K562 (cell line): ENCODE measurements around the gene ZNF213. TPM values are rescaled to one million over a fixed set of nuclear protein-coding genes. Genes with fewer than 3 reads are reported as not detected.

Source experiments
- ADNP ChIP-seq: fragments of 200-800 bp; sonication (Bioruptor generic); IDR thresholded peaks from 2 replicates; pipeline ENCODE4 v1.6.1; 2016; ENCODE audit warnings: missing genetic modification characterization, missing compliant biosample characterization
- BCOR ChIP-seq: fragments of 450-650 bp; IDR thresholded peaks from 2 replicates; pipeline ENCODE4 v1.6.1; 2016
- BMI1 ChIP-seq: fragments of 150-350 bp; IDR thresholded peaks from 2 replicates; pipeline ENCODE4 v1.6.1; 2014; ENCODE audit warnings: low read length
- CXXC5 ChIP-seq: fragments of 250-450 bp; sonication (Bioruptor Pico); IDR thresholded peaks from 2 replicates; pipeline ENCODE4 v1.8.0; 2022; ENCODE audit warnings: inconsistent platforms, mild to moderate bottlenecking, moderate library complexity
- E2F3 ChIP-seq: fragments of 250-450 bp; sonication (Bioruptor Pico); IDR thresholded peaks from 2 replicates; pipeline ENCODE4 v1.4.0; 2020; ENCODE audit warnings: mild to moderate bottlenecking
- ETV6 ChIP-seq, 3 experiments: fragments of 150-350 bp in 1 of 3; sonication (generic) in 1 of 3; formaldehyde crosslinking in 1 of 3; IDR thresholded peaks; 2 replicates each; pipeline versions ENCODE4 v1.6.1 to v1.8.0; 2014 to 2022; ENCODE audit warnings: borderline replicate concordance in 2 of 3, low read depth in 2 of 3, antibody characterized with exemption in 1 of 3, low read length in 1 of 3, mild to moderate bottlenecking in 1 of 3, missing genetic modification reagents in 1 of 3
- L3MBTL2 ChIP-seq: fragments of 450-650 bp; IDR thresholded peaks from 2 replicates; pipeline ENCODE4 v1.6.1; 2016; ENCODE audit warnings: mild to moderate bottlenecking, moderate library complexity
- NCOA1 ChIP-seq: fragments of 450-650 bp; IDR thresholded peaks from 2 replicates; pipeline ENCODE4 v1.6.1; 2016; ENCODE audit warnings: low read depth
- NONO ChIP-seq, 2 experiments: fragments of 200-400 bp in 1 of 2; fragments of 450-650 bp in 1 of 2; formaldehyde crosslinking in 1 of 2; IDR thresholded peaks; 2 replicates each; pipeline ENCODE4 v1.6.1; 2017; ENCODE audit warnings: low read depth in 2 of 2, mild to moderate bottlenecking in 2 of 2, moderate library complexity in 2 of 2, low read length in 1 of 2
- TAL1 ChIP-seq: fragments of 450-650 bp; IDR thresholded peaks from 2 replicates; pipeline ENCODE4 v1.6.1; 2016; ENCODE audit warnings: mild to moderate bottlenecking
- UBTF ChIP-seq, 2 experiments: IDR thresholded peaks; 2 replicates each; pipeline ENCODE4 v1.6.1; 2012; ENCODE audit warnings: improper control_type of control experiment in 2 of 2, low read depth in 2 of 2, low read length in 2 of 2, borderline replicate concordance in 1 of 2
- YBX1 ChIP-seq: fragments of 450-650 bp; IDR thresholded peaks from 2 replicates; pipeline ENCODE4 v1.7.1; 2016; ENCODE audit warnings: mild to moderate bottlenecking
- ZEB2 ChIP-seq: fragments of 450-650 bp; IDR thresholded peaks from 2 replicates; pipeline ENCODE4 v1.6.1; 2016
- ZNF717 ChIP-seq: fragments of 250-450 bp; sonication (Bioruptor Pico); IDR thresholded peaks from 2 replicates; pipeline ENCODE4 v1.5.0; 2021
- polyA plus RNA-seq, 8 experiments: library from polyadenylated mRNA; depleted of rRNA in 4 of 8; stranded (reverse) in 5 of 8; unstranded in 3 of 8; fragments of >200 nt; fragmentation: Nextera tagmentation in 2 of 8; fragmentation: Illumina TruSeq in 1 of 8; extraction: Ambion mirVana in 2 of 8; extraction: Trizol in 1 of 8; gene quantifications; 2 replicates each; pipeline versions ENCODE4 v1.2.1 to v1.2.3, GENCODE V29; 2011 to 2014; ENCODE audit warnings: inconsistent platforms in 1 of 8, missing spikeins in 1 of 8
- total RNA-seq, 7 experiments: library from RNA; depleted of rRNA in 6 of 7; stranded (reverse); fragments of >200 nt in 6 of 7; fragmentation: Illumina TruSeq in 2 of 7; extraction: Trizol in 2 of 7; gene quantifications; 2 replicates each; pipeline versions ENCODE4 v1.2.1 to v1.2.3, GENCODE V29; 2011 to 2021; ENCODE audit warnings: low replicate concordance in 1 of 7
- TF ChIP-seq, protein P1 (sequence below): IDR thresholded peaks from 3 replicates; pipeline ENCODE4 v1.6.1; 2011; ENCODE audit warnings: borderline replicate concordance, mild to moderate bottlenecking, moderate library complexity; ENCODE audit not compliant: insufficient read length; ENCODE audit errors: extremely low read depth

The ZNF213 gene
- total and polyA plus RNA-seq, 9 of the 15 experiments (the other 6 are each of a cell fraction or from before 2014, with no cell fraction given), result 0.49 to 10.0 (median 1.8) TPM

DNA sequence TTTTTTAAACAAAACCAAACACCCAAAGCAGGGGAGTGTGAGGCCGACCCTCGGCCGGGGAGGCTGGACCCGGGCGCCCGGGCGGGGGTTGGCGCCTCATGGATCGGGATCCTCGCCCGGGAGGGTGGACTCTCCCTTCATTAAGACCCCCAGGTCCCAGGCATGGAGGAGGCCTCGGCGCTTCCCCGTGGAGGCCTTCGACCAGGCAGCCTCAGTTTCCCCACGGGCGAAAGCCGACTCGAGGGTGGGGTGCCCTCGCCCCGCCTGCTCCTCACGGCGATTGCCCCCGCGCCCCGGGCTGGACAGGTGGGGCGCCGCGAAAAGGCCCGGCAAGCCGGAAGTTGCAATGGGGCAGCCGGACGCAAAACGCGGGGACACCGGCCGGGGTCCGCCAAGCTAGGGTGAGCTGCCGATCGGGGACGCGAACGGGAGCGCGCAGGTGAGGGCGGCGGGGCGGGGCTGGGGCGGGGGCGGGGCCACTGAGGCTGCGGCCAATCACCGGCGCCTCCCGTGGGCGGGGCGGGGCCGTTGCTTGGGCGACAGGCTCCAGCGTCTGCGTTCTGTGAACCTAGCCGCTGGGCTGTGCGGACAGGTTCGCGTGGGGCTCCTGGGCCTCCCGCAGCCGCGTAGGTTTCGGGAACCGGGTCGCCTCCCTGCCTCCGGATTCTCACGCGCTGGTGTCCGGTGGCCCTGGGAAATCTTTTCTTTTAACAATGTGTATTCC is 28.5 kb upstream of the ZNF213 start (continued):
- TF ChIP-seq UBTF (IDR thresholded peaks at IDR 0.05; ENCODE audit: borderline replicate concordance in 1 of 2, low read depth in 2 of 2, low read length in 2 of 2), result peak; percentile 82 to 91
- TF ChIP-seq YBX1, result no peak
- TF ChIP-seq BCOR, result peak; percentile 61
- peak in 1 of 2 experiments; percentile 39; a peak in 2 of 4 replicates for TF ChIP-seq NONO (IDR thresholded peaks at IDR 0.05; ENCODE audit: low read depth in 2 of 2, low read length in 1 of 2)
- TF ChIP-seq ZNF717, result no peak
- peak; percentile 78 for TF ChIP-seq BMI1
- 0 out of 2 replicates have a peak, but pooled peaks have one; percentile 74 for TF ChIP-seq ZEB2
- no peak for TF ChIP-seq TAL1
- no peak for TF ChIP-seq ETV6 (IDR thresholded peaks at IDR 0.05; ENCODE audit: borderline replicate concordance in 1 of 2, low read depth in 2 of 2, low read length in 1 of 2)
- no peak for TF ChIP-seq ETV6 (CRISPR knock-in tag; IDR thresholded peaks at IDR 0.05; ENCODE audit: borderline replicate concordance)
- peak; percentile 93 for TF ChIP-seq NCOA1
- no peak for TF ChIP-seq ADNP
- TF ChIP-seq L3MBTL2, result peak; percentile 62; the same call in 1 of the 2 replicates
- peak; percentile 81 for TF ChIP-seq E2F3
- peak; percentile 82 for TF ChIP-seq CXXC5 (CRISPR knock-in tag)
- TF ChIP-seq, protein P1, sequence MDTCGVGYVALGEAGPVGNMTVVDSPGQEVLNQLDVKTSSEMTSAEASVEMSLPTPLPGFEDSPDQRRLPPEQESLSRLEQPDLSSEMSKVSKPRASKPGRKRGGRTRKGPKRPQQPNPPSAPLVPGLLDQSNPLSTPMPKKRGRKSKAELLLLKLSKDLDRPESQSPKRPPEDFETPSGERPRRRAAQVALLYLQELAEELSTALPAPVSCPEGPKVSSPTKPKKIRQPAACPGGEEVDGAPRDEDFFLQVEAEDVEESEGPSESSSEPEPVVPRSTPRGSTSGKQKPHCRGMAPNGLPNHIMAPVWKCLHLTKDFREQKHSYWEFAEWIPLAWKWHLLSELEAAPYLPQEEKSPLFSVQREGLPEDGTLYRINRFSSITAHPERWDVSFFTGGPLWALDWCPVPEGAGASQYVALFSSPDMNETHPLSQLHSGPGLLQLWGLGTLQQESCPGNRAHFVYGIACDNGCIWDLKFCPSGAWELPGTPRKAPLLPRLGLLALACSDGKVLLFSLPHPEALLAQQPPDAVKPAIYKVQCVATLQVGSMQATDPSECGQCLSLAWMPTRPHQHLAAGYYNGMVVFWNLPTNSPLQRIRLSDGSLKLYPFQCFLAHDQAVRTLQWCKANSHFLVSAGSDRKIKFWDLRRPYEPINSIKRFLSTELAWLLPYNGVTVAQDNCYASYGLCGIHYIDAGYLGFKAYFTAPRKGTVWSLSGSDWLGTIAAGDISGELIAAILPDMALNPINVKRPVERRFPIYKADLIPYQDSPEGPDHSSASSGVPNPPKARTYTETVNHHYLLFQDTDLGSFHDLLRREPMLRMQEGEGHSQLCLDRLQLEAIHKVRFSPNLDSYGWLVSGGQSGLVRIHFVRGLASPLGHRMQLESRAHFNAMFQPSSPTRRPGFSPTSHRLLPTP, result no peak
